Measurements from ENCODE around the gene GLRX5.

Gene GLRX5

GRCh38 chr14:95536036-95536593 lies 1.3 kb downstream of the GLRX5 start:
- DNase-seq: no peak

GRCh38 chr14:95536671-95537070 lies 1.8 kb downstream of the GLRX5 start:
- DNase-seq: no peak

GRCh38 chr14:95537298-95538089 lies 2.6 kb downstream of the GLRX5 start:
- no peak for DNase-seq

GRCh38 chr14:95538801-95539509 lies 4.1 kb downstream of the GLRX5 start:
- no peak for DNase-seq

GRCh38 chr14:95540236-95540855 lies 5.5 kb downstream of the GLRX5 start:
- DNase-seq: no peak

GRCh38 chr14:95541346-95541745 lies 6.5 kb downstream of the GLRX5 start:
- no peak for DNase-seq

- no peak for DNase-seq
These were observed 7.4 kb downstream of the GLRX5 start for GRCh38 chr14:95541932-95542930.

GRCh38 chr14:95543021-95543420 lies 8.2 kb downstream of the GLRX5 start:
- no peak for DNase-seq

- DNase-seq: no peak
These were observed 9.7 kb downstream of the GLRX5 start for GRCh38 chr14:95544588-95544987.

GRCh38 chr14:95545515-95546168 lies 10.8 kb downstream of the GLRX5 start:
- no peak for DNase-seq

- DNase-seq: no peak
These were observed 12.4 kb downstream of the GLRX5 start for GRCh38 chr14:95547272-95547625.

- no peak for DNase-seq
These were observed 12.9 kb downstream of the GLRX5 start for GRCh38 chr14:95547626-95548327.

- no peak for DNase-seq
These were observed 13.6 kb downstream of the GLRX5 start for GRCh38 chr14:95548328-95548929.

- no peak for DNase-seq
These were observed 15.1 kb downstream of the GLRX5 start for GRCh38 chr14:95549656-95550585.

GRCh38 chr14:95551435-95551834 lies 16.6 kb downstream of the GLRX5 start:
- no peak for DNase-seq

- DNase-seq: no peak
These were observed 18.3 kb downstream of the GLRX5 start for GRCh38 chr14:95553141-95553540.

GRCh38 chr14:95555053-95555452 lies 20.2 kb downstream of the GLRX5 start:
- no peak for DNase-seq

GRCh38 chr14:95557291-95557690 lies 22.4 kb downstream of the GLRX5 start:
- DNase-seq: no peak

- DNase-seq: no peak
These were observed 23.0 kb downstream of the GLRX5 start for GRCh38 chr14:95557832-95558231.
